Activated naive CD4-positive, alpha-beta T cell treated with anti-CD3 and anti-CD28 coated beads, Interleukin-2, amount 50 U/mL, for 16 hours (primary cell): Measurements from ENCODE around the gene ARMCX4.
A peak's percentile ranks its signal among the peaks of the same experiment; 100 is the strongest.
"Not testable (repeated sequence)": the region's sequence is repeated elsewhere in the genome, so short reads cannot be mapped to it uniquely, and the experiment has no call there.

Source experiments
- DNase-seq: peaks from one replicate; pipeline ENCODE4 v3.0.0-alpha.2; 2020

The ARMCX4 gene

GRCh38 chrX:101485212-101485949, at the start of gene ARMCX4:
Gene ARMCX4, plus strand, starts transcription at chrX:101485456. Its CDS starts 3,134 bp downstream, at chrX:101488590.
- DNase-seq = peak; percentile 56

DNA sequence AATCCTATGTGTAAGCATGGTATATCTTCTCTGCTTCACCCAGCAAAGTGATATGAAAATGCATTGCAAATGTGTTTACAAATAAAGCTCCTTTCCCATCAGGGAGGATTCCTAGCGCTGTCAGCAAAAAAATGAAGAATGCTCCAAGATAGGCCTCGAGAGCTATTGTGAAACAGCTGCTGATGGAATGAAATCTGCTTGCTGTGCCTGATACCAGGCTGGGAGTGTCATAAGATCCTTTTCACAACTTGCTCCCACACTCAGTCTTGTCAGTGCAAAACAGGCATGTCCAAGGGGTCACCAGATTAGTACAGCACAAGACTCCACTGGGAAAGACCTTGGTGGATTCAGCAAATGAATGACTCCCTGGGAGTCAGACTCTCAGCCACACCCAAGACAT, 43.2 kb upstream of the ARMCX4 start:
- DNase-seq = no peak

DNA sequence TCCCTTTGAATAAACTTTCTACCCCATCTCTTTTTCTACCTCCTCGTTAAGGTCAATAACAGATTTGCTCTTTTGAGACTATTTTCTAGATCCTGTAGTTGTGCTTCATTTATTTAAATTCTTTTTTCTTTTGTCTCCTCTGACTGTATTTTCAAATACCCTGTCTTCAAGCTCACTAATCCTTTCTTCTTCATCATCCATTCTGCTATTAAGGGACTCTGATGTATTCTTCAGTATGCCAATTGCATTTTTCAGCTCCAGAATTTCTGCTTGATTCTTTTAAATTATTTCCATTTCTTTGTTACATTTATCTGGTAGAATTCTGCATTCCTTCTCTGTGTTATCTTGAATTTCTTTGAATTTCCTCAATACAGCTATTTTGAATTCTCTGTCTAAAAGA, 36.0 kb upstream of the ARMCX4 start:
- no peak for DNase-seq

DNA sequence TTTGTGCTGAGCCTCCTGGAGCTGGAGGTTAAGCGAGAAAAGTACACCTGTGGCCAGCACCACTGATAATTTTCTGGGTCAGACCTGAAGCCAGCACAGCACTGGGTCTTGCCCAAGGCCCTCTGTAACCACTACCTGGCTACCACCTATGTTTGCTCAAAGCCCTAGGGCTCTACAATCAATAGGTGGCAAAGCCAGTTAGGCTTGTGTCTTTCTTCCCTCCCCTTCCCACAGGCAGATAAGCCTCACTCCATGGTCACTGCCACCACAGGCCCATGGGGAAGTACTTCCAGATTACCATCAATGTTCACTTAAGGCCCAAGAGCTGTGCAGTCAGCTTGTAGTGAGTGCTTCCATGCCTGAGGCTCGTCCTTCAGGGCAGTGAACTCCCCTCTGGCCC, 35.2 kb upstream of the ARMCX4 start:
- no peak for DNase-seq

DNA sequence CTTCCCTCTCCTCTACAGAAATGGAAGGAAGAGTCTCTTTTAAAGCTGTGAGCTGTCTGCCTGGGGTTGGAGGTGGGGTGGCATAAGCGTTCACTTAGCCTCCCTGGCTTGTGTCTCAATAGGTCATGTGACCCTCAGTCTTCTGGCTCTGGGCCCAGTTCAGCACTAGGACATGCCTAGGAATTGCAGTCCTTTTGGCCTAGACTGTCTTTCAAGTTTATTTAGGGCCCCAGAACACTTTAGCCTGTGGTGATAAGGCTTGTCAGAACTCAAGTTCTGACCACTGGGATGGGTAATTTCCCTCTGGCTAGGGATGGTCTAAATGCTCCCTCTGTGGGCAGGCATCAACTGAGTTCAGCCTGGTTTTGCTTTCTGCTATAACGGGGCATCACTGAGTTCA, 34.3 kb upstream of the ARMCX4 start:
- no peak for DNase-seq

- no peak for DNase-seq
Observed at GRCh38 chrX:101452056-101452455, 33.2 kb upstream of the ARMCX4 start.

DNA sequence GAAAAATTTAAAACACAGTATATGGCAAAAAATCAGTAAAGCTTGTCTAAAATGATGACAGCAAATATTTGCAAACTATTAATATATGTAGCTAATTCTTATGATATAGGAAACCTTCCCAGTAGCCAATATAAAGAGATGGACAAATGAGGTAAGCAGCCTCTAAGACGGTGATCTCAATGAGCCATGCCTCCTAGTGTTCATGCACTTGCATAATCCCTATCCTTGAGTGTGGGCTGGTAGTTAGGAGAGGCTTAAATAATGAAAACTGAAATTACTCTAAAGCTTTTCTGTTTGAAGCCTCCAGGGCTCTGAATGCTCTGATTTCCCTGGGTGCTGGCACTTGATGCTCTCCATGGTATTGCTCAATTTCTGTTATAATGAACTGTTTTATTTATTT, 24.6 kb upstream of the ARMCX4 start:
- no peak for DNase-seq

- no peak for DNase-seq
Observed at GRCh38 chrX:101462892-101463291, 22.4 kb upstream of the ARMCX4 start.

DNA sequence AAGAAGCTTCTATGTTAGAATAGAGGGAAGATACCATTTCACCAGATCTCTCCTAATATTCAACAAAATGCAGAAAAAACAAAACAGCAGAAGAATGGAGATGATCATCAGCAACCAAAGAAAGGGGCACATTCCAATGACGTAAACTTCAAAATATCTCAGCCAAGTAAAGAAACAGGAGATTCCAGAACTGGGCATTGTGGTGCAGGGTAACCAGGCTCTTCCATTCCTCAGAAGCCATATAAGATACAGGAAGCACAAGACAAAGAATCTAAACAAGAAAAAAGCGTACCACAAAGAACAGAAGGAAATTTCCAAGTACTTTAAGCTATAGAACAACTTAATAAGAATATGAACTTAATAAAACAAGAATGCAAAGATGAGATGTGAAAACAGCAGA, 6.9 kb upstream of the ARMCX4 start:
- DNase-seq = no peak

- no peak for DNase-seq
Observed at GRCh38 chrX:101482296-101482695, 3.0 kb upstream of the ARMCX4 start.

GRCh38 chrX:101483705-101484104, 1.6 kb upstream of the ARMCX4 start:
- no peak for DNase-seq

- DNase-seq = no peak
Observed at GRCh38 chrX:101484135-101484534, 1.1 kb upstream of the ARMCX4 start.

DNA sequence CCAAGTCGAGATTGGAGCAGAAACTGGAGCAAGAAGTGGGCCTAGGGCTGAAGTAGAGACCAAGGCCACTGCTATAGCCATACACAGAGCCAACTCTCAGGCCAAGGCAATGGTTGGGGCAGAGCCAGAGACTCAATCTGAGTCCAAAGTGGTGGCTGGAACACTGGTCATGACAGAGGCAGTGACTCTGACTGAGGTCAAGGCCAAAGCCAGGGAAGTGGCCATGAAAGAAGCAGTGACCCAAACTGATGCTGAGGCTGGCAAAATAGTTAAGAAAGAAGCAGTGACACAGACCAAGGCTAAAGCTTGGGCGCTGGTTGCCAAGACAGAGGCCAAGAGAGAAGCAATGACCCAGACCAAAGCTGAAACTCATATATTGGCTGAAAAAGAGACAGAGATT, 3.5 kb downstream of the ARMCX4 start:
- DNase-seq = no peak

DNA sequence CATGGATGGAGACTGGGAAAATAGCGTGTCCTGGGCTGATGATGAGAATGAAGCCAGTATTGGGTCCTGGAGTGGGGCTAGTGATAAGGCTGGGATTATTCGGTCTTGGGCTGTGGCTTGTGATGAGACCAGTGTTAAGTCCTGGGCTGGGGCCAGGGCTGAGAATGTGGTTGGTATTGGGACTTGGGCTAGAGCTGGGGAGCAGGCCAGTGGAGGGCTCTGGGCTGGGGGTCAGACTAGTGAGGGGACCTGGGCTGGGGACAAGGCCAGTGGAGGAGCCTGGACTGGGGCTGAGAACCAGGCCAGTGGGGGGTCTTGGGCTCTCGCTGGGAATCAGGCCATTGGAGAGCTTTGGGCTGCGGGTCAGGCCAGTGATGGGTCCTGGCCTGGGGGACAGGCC, 6.7 kb downstream of the ARMCX4 start:
- no peak for DNase-seq

- no peak for DNase-seq
Observed at GRCh38 chrX:101493225-101493624, 8.0 kb downstream of the ARMCX4 start.

DNA sequence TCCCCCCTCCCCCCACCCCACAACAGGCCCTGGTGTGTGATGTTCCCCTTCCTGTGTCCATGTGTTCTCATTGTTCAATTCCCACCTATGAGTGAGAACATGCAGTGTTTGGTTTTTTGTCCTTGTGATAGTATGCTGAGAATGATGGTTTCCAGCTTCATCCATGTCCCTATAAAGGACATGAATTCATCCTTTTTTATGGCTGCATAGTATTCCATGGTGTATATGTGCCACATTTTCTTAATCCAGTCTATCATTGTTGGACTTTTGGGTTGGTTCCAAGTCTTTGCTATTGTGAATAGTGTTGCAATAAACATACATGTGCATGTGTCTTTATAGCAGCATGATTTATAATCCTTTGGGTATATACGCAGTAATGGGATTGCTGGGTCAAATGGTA, 17.7 kb downstream of the ARMCX4 start:
- not testable (repeated sequence) for DNase-seq

- DNase-seq = no peak
Observed at GRCh38 chrX:101507372-101507771, 22.1 kb downstream of the ARMCX4 start.

DNA sequence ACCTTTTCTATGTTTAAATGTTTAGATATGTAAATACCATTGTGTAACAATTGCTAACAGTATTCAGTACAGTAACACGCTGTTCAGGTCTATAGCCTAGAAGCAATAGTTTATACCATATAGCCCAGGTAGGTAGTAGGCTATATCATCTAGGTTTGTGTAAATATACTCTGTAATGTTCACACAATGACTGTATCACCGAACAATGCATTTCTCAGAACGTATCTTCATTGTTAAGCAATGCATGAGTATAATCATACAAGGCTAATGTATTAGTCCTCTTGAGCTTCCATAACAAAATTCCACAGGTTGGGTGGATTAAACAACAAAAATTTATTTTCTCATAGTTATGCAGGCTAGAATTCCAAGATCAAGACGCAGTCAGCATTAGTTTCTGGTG, 22.7 kb downstream of the ARMCX4 start:
- DNase-seq = no peak

DNA sequence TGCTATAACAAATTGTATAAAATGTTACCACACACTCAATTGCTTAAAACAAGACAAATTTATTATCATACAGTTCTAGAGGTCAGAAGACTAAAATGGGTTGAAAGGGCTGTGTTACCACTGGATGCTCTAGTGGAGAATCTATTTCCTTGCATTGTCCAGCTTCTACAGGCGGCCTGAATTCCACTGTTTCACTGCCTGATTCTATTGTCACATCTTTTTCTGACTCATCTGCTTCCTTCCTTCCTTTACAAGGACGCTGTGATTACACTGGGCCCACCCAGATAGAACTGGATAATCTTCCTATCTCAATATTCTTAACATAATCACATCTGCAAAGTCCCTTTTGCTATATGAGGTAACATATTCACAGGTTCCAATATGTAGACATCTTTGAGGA, 45.7 kb downstream of the ARMCX4 start:
- DNase-seq = no peak
